GM21390 (cell line): ENCODE measurements around the gene ARMCX1.
"Not testable (repeated sequence)": the region's sequence is repeated elsewhere in the genome, so short reads cannot be mapped to it uniquely, and the experiment has no call there.

ENCODE experiments used
- ATAC-seq: cut with Tn5 transposase; IDR thresholded peaks from one replicate; pipeline ENCODE4 v1.9.1; 2021; ENCODE audit not compliant: unreplicated experiment

ARMCX1 gene

GRCh38 chrX:101550362-101550750 lies at the start of gene ARMCX1:
Gene ARMCX1, plus strand, starts transcription at chrX:101550547. Its CDS starts 2,384 bp downstream, at chrX:101552931.
- ATAC-seq = no peak

DNA sequence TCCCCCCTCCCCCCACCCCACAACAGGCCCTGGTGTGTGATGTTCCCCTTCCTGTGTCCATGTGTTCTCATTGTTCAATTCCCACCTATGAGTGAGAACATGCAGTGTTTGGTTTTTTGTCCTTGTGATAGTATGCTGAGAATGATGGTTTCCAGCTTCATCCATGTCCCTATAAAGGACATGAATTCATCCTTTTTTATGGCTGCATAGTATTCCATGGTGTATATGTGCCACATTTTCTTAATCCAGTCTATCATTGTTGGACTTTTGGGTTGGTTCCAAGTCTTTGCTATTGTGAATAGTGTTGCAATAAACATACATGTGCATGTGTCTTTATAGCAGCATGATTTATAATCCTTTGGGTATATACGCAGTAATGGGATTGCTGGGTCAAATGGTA lies 47.4 kb upstream of the ARMCX1 start:
- not testable (repeated sequence) for ATAC-seq

GRCh38 chrX:101507372-101507771 lies 43.0 kb upstream of the ARMCX1 start:
- no peak for ATAC-seq

DNA sequence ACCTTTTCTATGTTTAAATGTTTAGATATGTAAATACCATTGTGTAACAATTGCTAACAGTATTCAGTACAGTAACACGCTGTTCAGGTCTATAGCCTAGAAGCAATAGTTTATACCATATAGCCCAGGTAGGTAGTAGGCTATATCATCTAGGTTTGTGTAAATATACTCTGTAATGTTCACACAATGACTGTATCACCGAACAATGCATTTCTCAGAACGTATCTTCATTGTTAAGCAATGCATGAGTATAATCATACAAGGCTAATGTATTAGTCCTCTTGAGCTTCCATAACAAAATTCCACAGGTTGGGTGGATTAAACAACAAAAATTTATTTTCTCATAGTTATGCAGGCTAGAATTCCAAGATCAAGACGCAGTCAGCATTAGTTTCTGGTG lies 42.4 kb upstream of the ARMCX1 start:
- no peak for ATAC-seq

DNA sequence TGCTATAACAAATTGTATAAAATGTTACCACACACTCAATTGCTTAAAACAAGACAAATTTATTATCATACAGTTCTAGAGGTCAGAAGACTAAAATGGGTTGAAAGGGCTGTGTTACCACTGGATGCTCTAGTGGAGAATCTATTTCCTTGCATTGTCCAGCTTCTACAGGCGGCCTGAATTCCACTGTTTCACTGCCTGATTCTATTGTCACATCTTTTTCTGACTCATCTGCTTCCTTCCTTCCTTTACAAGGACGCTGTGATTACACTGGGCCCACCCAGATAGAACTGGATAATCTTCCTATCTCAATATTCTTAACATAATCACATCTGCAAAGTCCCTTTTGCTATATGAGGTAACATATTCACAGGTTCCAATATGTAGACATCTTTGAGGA lies 19.4 kb upstream of the ARMCX1 start:
- ATAC-seq = no peak

DNA sequence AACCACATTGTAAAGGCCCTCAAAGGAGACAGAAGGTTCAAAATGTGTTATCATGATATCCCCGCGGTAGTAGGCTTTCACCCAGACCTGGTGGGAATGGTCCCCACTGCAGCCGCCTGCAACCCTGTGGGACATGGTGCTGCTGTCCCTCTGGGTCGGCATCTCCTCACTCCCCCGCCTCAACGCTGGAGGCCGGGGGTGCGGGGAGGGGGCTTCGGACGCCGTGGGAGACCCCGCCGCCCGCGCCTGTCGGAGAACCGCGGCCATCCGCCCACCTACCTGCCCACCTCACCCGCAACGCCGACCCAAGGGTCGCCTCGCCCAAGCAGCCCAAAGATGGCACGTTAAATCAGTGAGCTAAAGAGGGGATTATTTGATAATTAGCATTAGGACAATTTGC lies 11.2 kb upstream of the ARMCX1 start:
- ATAC-seq = no peak

GRCh38 chrX:101550751-101551379 lies 518 bp downstream of the ARMCX1 start:
- no peak for ATAC-seq

GRCh38 chrX:101551380-101551767 lies 1.0 kb downstream of the ARMCX1 start:
- ATAC-seq = no peak

DNA sequence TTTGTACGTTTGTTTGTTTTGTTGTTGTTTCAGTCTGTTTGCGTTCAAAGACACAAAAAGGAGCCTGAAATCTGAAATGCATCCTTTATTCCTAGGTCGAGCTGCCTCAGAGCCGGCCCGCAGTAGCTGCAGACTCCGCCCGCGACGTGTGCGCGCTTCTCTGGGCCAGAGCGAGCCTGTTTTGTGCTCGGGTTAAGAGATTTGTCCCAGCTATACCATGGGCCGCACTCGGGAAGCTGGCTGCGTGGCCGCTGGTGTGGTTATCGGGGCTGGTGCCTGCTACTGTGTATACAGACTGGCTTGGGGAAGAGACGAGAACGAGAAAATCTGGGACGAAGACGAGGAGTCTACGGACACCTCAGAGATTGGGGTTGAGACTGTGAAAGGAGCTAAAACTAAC lies 2.4 kb downstream of the ARMCX1 start:
- no peak for ATAC-seq

DNA sequence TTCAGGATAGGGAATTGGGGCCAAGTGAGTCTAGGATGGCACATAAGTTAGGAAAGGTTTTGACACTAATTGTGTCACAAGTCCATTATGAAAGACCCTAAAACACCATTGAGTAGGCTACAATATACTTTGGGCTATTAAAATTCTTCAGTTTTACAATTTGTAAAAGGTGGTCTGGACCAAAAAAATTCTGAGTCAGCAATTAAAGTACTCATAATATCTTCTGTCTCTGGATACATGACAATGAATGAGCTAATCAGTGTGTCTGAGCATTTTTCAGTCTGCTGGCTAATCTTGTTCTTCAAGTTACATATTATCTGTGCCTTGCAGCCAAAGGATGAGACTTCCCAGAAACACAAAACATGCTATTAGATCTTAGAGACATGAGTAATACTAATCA lies 14.3 kb downstream of the ARMCX1 start:
- ATAC-seq = no peak

DNA sequence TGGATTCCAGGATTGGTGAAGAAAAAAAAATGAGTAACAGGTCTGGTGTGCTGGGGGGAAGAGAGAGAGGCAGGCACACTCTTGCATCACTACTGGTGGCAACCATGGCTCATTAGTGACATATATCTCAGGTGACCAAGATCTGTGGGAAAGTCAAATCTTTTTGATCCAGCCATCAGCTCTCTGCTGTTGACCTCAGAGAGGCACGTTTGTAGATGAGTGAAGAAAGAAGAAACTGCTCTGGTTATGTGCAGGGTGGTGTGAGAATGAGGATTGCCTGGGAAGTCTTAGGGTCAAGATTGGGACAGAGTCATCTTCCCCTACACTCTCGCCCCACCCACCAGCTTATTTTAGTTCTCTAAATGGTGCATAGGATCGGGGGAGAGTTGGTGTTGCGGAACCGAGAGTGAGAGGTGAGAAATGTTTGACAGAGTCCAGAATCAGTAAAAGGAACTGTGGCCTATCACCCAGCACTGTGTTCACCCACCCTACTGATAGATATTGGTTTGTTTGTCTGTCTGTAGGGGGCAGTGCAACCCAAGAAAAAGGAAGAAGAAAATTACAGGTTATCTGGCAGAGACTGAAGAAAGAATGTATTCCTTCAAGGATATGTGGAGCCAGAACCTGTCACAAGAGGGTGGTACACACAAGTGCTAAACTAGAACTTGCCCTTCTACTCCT lies 45.5 kb downstream of the ARMCX1 start:
- ATAC-seq = peak; percentile 99

GRCh38 chrX:101599592-101599991 lies 49.2 kb downstream of the ARMCX1 start:
- ATAC-seq = not testable (repeated sequence)

- no peak for ATAC-seq
These were observed 51.7 kb downstream of the ARMCX1 start for GRCh38 chrX:101602077-101602476.
